ENCODE measurements around the gene RALGPS1. TPM values are rescaled to one million over a fixed set of nuclear protein-coding genes. Genes with fewer than 3 reads are reported as not detected.

The RALGPS1 gene
- total and polyA plus RNA-seq, 2 donors (not counting 1 experiment from before 2014, with no cell fraction given): 2.0 to 5.9 TPM

GRCh38 chr9:127224178-127224882 lies 309.7 kb downstream of the RALGPS1 start:
- no peaks in the 10 kb centered on the region for H3K79me2 ChIP-seq (ENCODE audit: control insufficient read depth, insufficient read depth, low read length)
- H3K27me3 ChIP-seq (ENCODE audit: control insufficient read depth, insufficient read depth, low read length): peaks cover 20% of the 10 kb centered on the region
- H2AFZ ChIP-seq (ENCODE audit: low read length): peak overlapping the region; percentile 88
- no peak overlapping the region for H3K9ac ChIP-seq (ENCODE audit: insufficient read depth, low read length)
- H3K36me3 ChIP-seq (ENCODE audit: control insufficient read depth, insufficient read depth, low read length): no peaks in the 10 kb centered on the region
- H3K9me3 ChIP-seq (ENCODE audit: control insufficient read depth, insufficient read depth, low read depth, low read length): no peaks in the 10 kb centered on the region
- no peaks in the 10 kb centered on the region for H4K20me1 ChIP-seq (ENCODE audit: control insufficient read depth, extremely low read depth, insufficient read depth, low read length)
- H3K4me2 ChIP-seq (ENCODE audit: extremely low read depth, insufficient read depth, low read length): peak overlapping the region; percentile 87
- H3K4me1 ChIP-seq (ENCODE audit: control insufficient read depth, extremely low read depth, insufficient read depth, low read length): no peaks in the 10 kb centered on the region
- peak; percentile 64 to 76 for DNase-seq (ENCODE audit: low read depth in 2 of 2)
- TF ChIP-seq CTCF (conservative IDR thresholded peaks at IDR 0.05 in 1 of 2, IDR thresholded peaks at IDR 0.05 in 1 of 2; ENCODE audit: low read depth in 1 of 2, low read length in 2 of 2) (peak in 1 of 2 donors; percentile 36), EZH2 (IDR thresholded peaks at IDR 0.05; ENCODE audit: low read length, missing control alignments) (no peak)
- peak overlapping the region; percentile 29 to 64 (median 52) for H3K4me3 ChIP-seq (replicated peaks in 1 of 4; ENCODE audit: control extremely low read depth in 1 of 4, insufficient read depth in 1 of 4, low read depth in 3 of 4, low read length in 4 of 4)
- no peak overlapping the region for H3K27ac ChIP-seq (ENCODE audit: insufficient read depth, low read length)

DNA sequence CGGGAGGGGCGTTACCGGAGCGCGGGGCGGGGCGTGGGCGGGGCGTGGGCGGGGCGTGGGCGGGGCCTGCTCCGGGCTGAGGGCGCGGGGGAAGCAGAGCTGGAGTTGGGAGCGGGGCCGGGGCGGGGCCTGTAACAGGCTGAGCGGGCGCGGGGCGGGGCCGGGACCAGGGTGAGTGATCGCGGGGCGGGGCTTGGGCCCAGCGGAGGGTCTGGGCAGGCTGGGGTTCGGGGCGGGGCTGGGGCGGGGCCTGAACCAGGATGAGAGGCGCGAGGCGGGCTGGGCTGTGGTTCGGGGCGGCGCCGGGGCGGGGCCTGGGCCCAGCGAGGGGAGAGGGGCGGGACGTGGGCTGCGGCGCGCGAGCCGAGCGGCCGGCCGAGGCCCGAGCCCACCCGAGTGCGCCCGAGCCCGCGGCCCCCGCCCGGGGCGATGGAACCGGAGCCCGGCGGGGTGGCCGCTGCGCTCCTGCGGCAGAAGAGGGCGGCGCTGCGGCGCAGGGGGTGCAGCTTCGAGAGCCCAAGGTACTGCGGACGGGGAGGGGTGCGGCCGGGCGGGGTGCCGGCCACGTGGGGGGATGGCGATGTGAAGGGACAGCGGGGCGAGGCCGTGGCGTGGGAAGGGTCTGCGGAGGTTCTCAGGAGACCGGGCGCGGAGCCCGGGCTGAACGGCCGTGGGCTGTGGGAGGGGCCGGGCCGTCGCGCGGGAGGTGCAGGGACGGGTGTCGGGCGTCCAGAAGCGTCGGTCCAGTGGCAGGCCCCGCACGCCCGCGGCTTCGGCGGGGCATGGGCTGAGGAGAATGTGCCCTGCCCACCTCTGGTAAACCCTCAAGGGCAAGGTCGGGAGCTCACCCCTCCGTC lies 310.5 kb downstream of the RALGPS1 start:
- Histone ChIP-seq H3K27me3 (ENCODE audit: control insufficient read depth, insufficient read depth, low read length) (peaks cover 20% of the 10 kb centered on the region), H3K4me3 (replicated peaks in 1 of 4; ENCODE audit: control extremely low read depth in 1 of 4, insufficient read depth in 1 of 4, low read depth in 3 of 4, low read length in 4 of 4) (peak overlapping the region; percentile 29 to 64 (median 43)), H3K79me2 (ENCODE audit: control insufficient read depth, insufficient read depth, low read length) (no peaks in the 10 kb centered on the region), H3K4me1 (ENCODE audit: control insufficient read depth, extremely low read depth, insufficient read depth, low read length) (no peaks in the 10 kb centered on the region), H4K20me1 (ENCODE audit: control insufficient read depth, extremely low read depth, insufficient read depth, low read length) (no peaks in the 10 kb centered on the region), H3K9ac (ENCODE audit: insufficient read depth, low read length) (peak overlapping the region; percentile 24), H3K36me3 (ENCODE audit: control insufficient read depth, insufficient read depth, low read length) (no peaks in the 10 kb centered on the region), H3K4me2 (ENCODE audit: extremely low read depth, insufficient read depth, low read length) (peak overlapping the region; percentile 75), H3K27ac (ENCODE audit: insufficient read depth, low read length) (no peak overlapping the region), H3K9me3 (ENCODE audit: control insufficient read depth, insufficient read depth, low read depth, low read length) (no peaks in the 10 kb centered on the region), H2AFZ (ENCODE audit: low read length) (peak overlapping the region; percentile 66)
- TF ChIP-seq CTCF (conservative IDR thresholded peaks at IDR 0.05 in 1 of 2, IDR thresholded peaks at IDR 0.05 in 1 of 2; ENCODE audit: low read depth in 1 of 2, low read length in 2 of 2) (no peak), EZH2 (IDR thresholded peaks at IDR 0.05; ENCODE audit: low read length, missing control alignments) (no peak)
- peak; percentile 76 to 91 for DNase-seq (ENCODE audit: low read depth in 2 of 2)

Data from fibroblast of lung (primary cell).